A549 (cell line): Measurements from ENCODE around the gene HDDC2. TPM values are rescaled to one million over a fixed set of nuclear protein-coding genes. Genes with fewer than 3 reads are reported as not detected.

ENCODE experiments used
- ATAC-seq, 2 experiments: fragments of 200-7000 bp in 1 of 2; fragments of >200 bp in 1 of 2; cut with Nextera tagmentation in 1 of 2; cut with Tn5 transposase in 1 of 2; 3 replicates each; pipeline versions ENCODE4 v1.8.0 to v1.9.1; 2018 to 2020; ENCODE audit warnings: mild to moderate bottlenecking in 1 of 2, moderate library complexity in 1 of 2
- CTCF ChIA-PET: fragments of 300-600 bp; sonication (Branson Sonifier 250); formaldehyde crosslinking; extraction: SDS; loops from one replicate; lab custom pipeline; 2021; ENCODE audit warnings: antibody characterized with exemption, inconsistent platforms; lab: Yijun Ruan, JAX
- POLR2A ChIA-PET: fragments of 350-600 bp; formaldehyde crosslinking; extraction: SDS; loops from one replicate; lab custom pipeline; 2021; ENCODE audit warnings: antibody characterized with exemption, inconsistent platforms; lab: Yijun Ruan, JAX
- DNase-seq, 2 experiments: peaks; one replicate each; pipeline versions ENCODE4 v3.0.0 to v3.0.0-alpha.2; 2011 to 2016; ENCODE audit warnings: low read depth in 1 of 2, low spot score in 1 of 2
- FAIRE-seq: peaks from 2 replicates; lab custom pipeline; 2011; peaks lifted over from hg19 to GRCh38; lab: Jason Lieb, UNC
- H3K27ac ChIP-seq, 2 experiments: fragments of >200 bp; sonication (Bioruptor Twin); formaldehyde crosslinking; 3 replicates each; pipeline ENCODE4 v1.5.1; 2016 to 2017
- H3K4me1 ChIP-seq: fragments of >200 bp; sonication (Bioruptor Twin); formaldehyde crosslinking; 3 replicates; pipeline ENCODE4 v1.6.1; 2016
- H3K4me2 ChIP-seq: fragments of >200 bp; sonication (Bioruptor Twin); formaldehyde crosslinking; 3 replicates; pipeline ENCODE4 v1.6.1; 2016
- H3K4me3 ChIP-seq: fragments of >200 bp; sonication (Bioruptor Twin); formaldehyde crosslinking; 3 replicates; pipeline ENCODE4 v1.5.1; 2016
- H3K9me3 ChIP-seq: fragments of >200 bp; sonication (Bioruptor Twin); formaldehyde crosslinking; 3 replicates; pipeline ENCODE4 v1.6.1; 2016
- ATOH8 ChIP-seq: fragments of 250-450 bp; sonication (Bioruptor Pico); IDR thresholded peaks from 2 replicates; pipeline ENCODE4 v1.5.0; 2020; ENCODE audit warnings: low read depth, mild to moderate bottlenecking, moderate library complexity
- BHLHE40 ChIP-seq: IDR thresholded peaks from 2 replicates; pipeline ENCODE4 v1.6.1; 2012; ENCODE audit warnings: low read depth, low read length, inconsistent platforms
- CBX8 ChIP-seq: fragments of 200-600 bp; sonication (generic); IDR thresholded peaks from 2 replicates; pipeline ENCODE4 v1.6.1; 2016
- E2F6 ChIP-seq: IDR thresholded peaks from 2 replicates; pipeline ENCODE4 v1.6.1; 2012; ENCODE audit warnings: low read depth, borderline replicate concordance
- EHF ChIP-seq: fragments of 250-450 bp; sonication (Bioruptor Pico); IDR thresholded peaks from 2 replicates; pipeline ENCODE4 v1.5.0; 2020; ENCODE audit warnings: mild to moderate bottlenecking
- ELK1 ChIP-seq: fragments of 150-350 bp; IDR thresholded peaks from 2 replicates; pipeline ENCODE4 v1.6.1; 2014; ENCODE audit warnings: low read depth, mild to moderate bottlenecking, low read length
- FOSB ChIP-seq: fragments of 250-450 bp; sonication (Bioruptor Pico); IDR thresholded peaks from 2 replicates; pipeline ENCODE4 v1.5.0; 2020; ENCODE audit warnings: mild to moderate bottlenecking, moderate library complexity
- HDAC2 ChIP-seq: fragments of 200-600 bp; sonication (generic); IDR thresholded peaks from 2 replicates; pipeline ENCODE4 v1.6.1; 2016
- HES2 ChIP-seq: fragments of >200 bp; sonication (Bioruptor Twin); formaldehyde crosslinking; IDR thresholded peaks from 2 replicates; pipeline ENCODE4 v1.6.1; 2016
- HOXB13 ChIP-seq: fragments of 250-450 bp; sonication (Bioruptor Pico); IDR thresholded peaks from 2 replicates; pipeline ENCODE4 v1.5.0; 2020; ENCODE audit warnings: low read depth, mild to moderate bottlenecking, moderate library complexity
- JUN ChIP-seq, 2 experiments: fragments of >200 bp; sonication (Bioruptor Twin); formaldehyde crosslinking; IDR thresholded peaks; 2 replicates in 1 of 2; 3 replicates in 1 of 2; pipeline ENCODE4 v1.6.1; 2016 to 2017
- KDM1A ChIP-seq: fragments of 200-600 bp; sonication (generic); IDR thresholded peaks from 2 replicates; pipeline ENCODE4 v1.6.1; 2016; ENCODE audit warnings: low read depth, mild to moderate bottlenecking
- KDM5A ChIP-seq: fragments of 200-600 bp; sonication (generic); IDR thresholded peaks from 2 replicates; pipeline ENCODE4 v1.6.1; 2016; ENCODE audit warnings: antibody characterized with exemption, mild to moderate bottlenecking
- MAX ChIP-seq: IDR thresholded peaks from 2 replicates; pipeline ENCODE4 v1.6.1; 2012
- MAZ ChIP-seq: fragments of 150-350 bp; IDR thresholded peaks from 2 replicates; pipeline ENCODE4 v1.6.1; 2014; ENCODE audit warnings: antibody characterized with exemption, low read depth, low read length, borderline replicate concordance
- MYC ChIP-seq: IDR thresholded peaks from 2 replicates; pipeline ENCODE4 v1.6.1; 2012; ENCODE audit warnings: mild to moderate bottlenecking, inconsistent platforms, low read length, improper control_type of control experiment, borderline replicate concordance
- NR3C1 ChIP-seq: fragments of >200 bp; sonication (Bioruptor Twin); formaldehyde crosslinking; IDR thresholded peaks from 3 replicates; pipeline ENCODE4 v1.6.1; 2017
- PBX3 ChIP-seq: IDR thresholded peaks from 2 replicates; pipeline ENCODE4 v1.6.1; 2012
- POLR2A ChIP-seq: IDR thresholded peaks from 2 replicates; pipeline ENCODE4 v1.6.1; 2012; ENCODE audit warnings: mild to moderate bottlenecking, low read length
- POLR2AphosphoS2 ChIP-seq: conservative IDR thresholded peaks from 2 replicates; pipeline ENCODE4 v1.6.1; 2012; ENCODE audit warnings: low read length, improper control_type of control experiment, inconsistent platforms
- RAD21 ChIP-seq, 2 experiments: fragments of >200 bp in 1 of 2; sonication (Bioruptor Twin) in 1 of 2; formaldehyde crosslinking in 1 of 2; IDR thresholded peaks in 1 of 2; conservative IDR thresholded peaks in 1 of 2; 2 replicates in 1 of 2; 3 replicates in 1 of 2; pipeline ENCODE4 v1.6.1; 2012 to 2018; ENCODE audit warnings: inconsistent platforms in 1 of 2
- RFX5 ChIP-seq: fragments of 450-650 bp; IDR thresholded peaks from 2 replicates; pipeline ENCODE4 v1.7.1; 2014; ENCODE audit warnings: antibody characterized with exemption, mild to moderate bottlenecking, moderate library complexity
- RNF2 ChIP-seq: fragments of 200-600 bp; sonication (generic); IDR thresholded peaks from 2 replicates; pipeline ENCODE4 v1.6.1; 2016; ENCODE audit warnings: low read depth, mild to moderate bottlenecking, antibody characterized with exemption, moderate library complexity, borderline replicate concordance
- TP53 ChIP-seq: fragments of 250-450 bp; sonication (Bioruptor Pico); IDR thresholded peaks from 2 replicates; pipeline ENCODE4 v1.5.0; 2021; ENCODE audit warnings: mild to moderate bottlenecking, moderate library complexity
- USF2 ChIP-seq: fragments of 450-650 bp; IDR thresholded peaks from 2 replicates; pipeline ENCODE4 v1.6.1; 2014; ENCODE audit warnings: antibody characterized with exemption
- ZC3H11A ChIP-seq: fragments of 450-650 bp; IDR thresholded peaks from 2 replicates; pipeline ENCODE4 v1.6.1; 2014; ENCODE audit warnings: antibody characterized with exemption, mild to moderate bottlenecking
- WGBS: methylation state at CpG from one replicate; pipeline ENCODE4 v1.1.6; 2017; ENCODE audit errors: missing lambda C conversion rate; 5-methylcytosine and 5-hydroxymethylcytosine counted together
- polyA plus RNA-seq, 4 experiments: library from polyadenylated mRNA; depleted of rRNA in 3 of 4; stranded (reverse); fragments of >200 nt; fragmentation: RNase III in 1 of 4; extraction: RNeasy Plus Mini Kit Qiagen cat#74134 plus additional on column Dnase treatment in 1 of 4; gene quantifications; 2 replicates in 3 of 4; 3 replicates in 1 of 4; pipeline ENCODE4 v1.2.3, GENCODE V29; 2011 to 2017

Gene HDDC2
- polyA plus RNA-seq, 2 of the 4 experiments (the other 2 are of a cell fraction), result 107 to 216 TPM

GRCh38 chr6:125346926-125347563 is 45.3 kb upstream of the HDDC2 start:
- Histone ChIP-seq H3K4me3 (no peak overlapping the region), H3K4me1 (no peaks in the 10 kb centered on the region), H3K9me3 (no peaks in the 10 kb centered on the region), H3K27ac (no peak overlapping the region), H3K4me2 (no peak overlapping the region)
- DNase-seq (no peak), FAIRE-seq (no peak), ATAC-seq (no peak)
- POLR2A ChIA-PET, result no interaction called here
- 36% methylated on average over 11 of the region's 11 CpGs for WGBS
- CTCF ChIA-PET, result no interaction called here
- TF ChIP-seq CBX8 (no peak), MYC (no peak), KDM5A (no peak), RNF2 (no peak), BHLHE40 (no peak), HES2 (no peak), TP53 (CRISPR knock-in tag) (no peak), ATOH8 (no peak), POLR2A (no peak), ELK1 (no peak), HOXB13 (CRISPR knock-in tag) (no peak), HDAC2 (no peak)

GRCh38 chr6:125346201-125346925 is 44.6 kb upstream of the HDDC2 start:
- ATAC-seq (no peak), FAIRE-seq (no peak), DNase-seq (no peak)
- ChIA-PET POLR2A (no interaction called here), CTCF (no interaction called here)
- Histone ChIP-seq H3K4me3 (no peak overlapping the region), H3K4me1 (no peaks in the 10 kb centered on the region), H3K9me3 (no peaks in the 10 kb centered on the region), H3K27ac (no peak overlapping the region), H3K4me2 (no peak overlapping the region)
- 36% methylated on average over 11 of the region's 11 CpGs for WGBS
- TF ChIP-seq KDM1A (no peak), USF2 (no peak), FOSB (CRISPR knock-in tag) (no peak), HDAC2 (no peak), MAX (no peak), POLR2AphosphoS2 (no peak), ZC3H11A (no peak), ELK1 (no peak), PBX3 (no peak), E2F6 (no peak), EHF (CRISPR knock-in tag) (no peak), BHLHE40 (no peak), RAD21 (conservative IDR thresholded peaks at IDR 0.05 in 1 of 2, IDR thresholded peaks at IDR 0.05 in 1 of 2) (no peak), RFX5 (no peak), NR3C1 (no peak), MAZ (no peak), JUN (IDR thresholded peaks at IDR 0.05) (no peak)
